NOMO-1 (cell line): Measurements from ENCODE around the gene IFNL4.
"Not testable (repeated sequence)": the region's sequence is repeated elsewhere in the genome, so short reads cannot be mapped to it uniquely, and the experiment has no call there.

Experiments
- DNase-seq, 2 experiments: peaks; one replicate each; lab custom pipeline; 2025; ENCODE audit not compliant: unreplicated experiment in 2 of 2; lab: John Stamatoyannopoulos, UW

IFNL4 gene

GRCh38 chr19:39230096-39230764, 18.4 kb downstream of the IFNL4 start:
- DNase-seq: no peak

- DNase-seq: peak in 1 of 2 experiments; percentile 57
Observed at GRCh38 chr19:39224910-39225309, 23.7 kb downstream of the IFNL4 start.

GRCh38 chr19:39223703-39224279, 24.9 kb downstream of the IFNL4 start:
- DNase-seq: no peak

- not testable (repeated sequence) for DNase-seq
Observed at GRCh38 chr19:39219108-39219507, 29.5 kb downstream of the IFNL4 start.

- no peak for DNase-seq
Observed at GRCh38 chr19:39218230-39219007, 30.2 kb downstream of the IFNL4 start.

GRCh38 chr19:39217094-39217493, 31.6 kb downstream of the IFNL4 start:
- no peak for DNase-seq

- DNase-seq: not testable (repeated sequence)
Observed at GRCh38 chr19:39215323-39215722, 33.3 kb downstream of the IFNL4 start.

- peak; percentile 9 to 26 for DNase-seq
Observed at GRCh38 chr19:39212375-39212742, 36.3 kb downstream of the IFNL4 start.

GRCh38 chr19:39211731-39212374, 36.8 kb downstream of the IFNL4 start:
- DNase-seq: no peak

- DNase-seq: no peak
Observed at GRCh38 chr19:39209196-39209595, 39.5 kb downstream of the IFNL4 start.

GRCh38 chr19:39208175-39208795, 40.4 kb downstream of the IFNL4 start:
- no peak for DNase-seq

- no peak for DNase-seq
Observed at GRCh38 chr19:39207293-39207836, 41.3 kb downstream of the IFNL4 start.

- no peak for DNase-seq
Observed at GRCh38 chr19:39206122-39206521, 42.5 kb downstream of the IFNL4 start.

GRCh38 chr19:39205449-39205764, 43.2 kb downstream of the IFNL4 start:
- no peak for DNase-seq

GRCh38 chr19:39203372-39204341, 45.0 kb downstream of the IFNL4 start, which contains the start of gene SYCN:
Gene SYCN (minus strand): TSS chr19:39204263. CDS start chr19:39204254, 9 bp downstream.
- no peak for DNase-seq

GRCh38 chr19:39202998-39203355, 45.7 kb downstream of the IFNL4 start:
- no peak for DNase-seq

- no peak for DNase-seq
Observed at GRCh38 chr19:39200803-39201115, 47.9 kb downstream of the IFNL4 start.

GRCh38 chr19:39200066-39200802, 48.4 kb downstream of the IFNL4 start:
- no peak for DNase-seq

- no peak for DNase-seq
Observed at GRCh38 chr19:39199025-39199424, 49.6 kb downstream of the IFNL4 start.
